Fibroblast of villous mesenchyme (primary cell): ENCODE measurements around the gene CTPS1. TPM values are rescaled to one million over a fixed set of nuclear protein-coding genes. Genes with fewer than 3 reads are reported as not detected.

ENCODE experiments used
- DNase-seq: peaks from one replicate; pipeline ENCODE4 v3.0.0-alpha.2; 2010; ENCODE audit warnings: low read depth
- H3K4me3 ChIP-seq: 2 replicates; pipeline ENCODE4 v1.5.1; 2011; ENCODE audit warnings: low read depth, mild to moderate bottlenecking, low read length
- total RNA-seq: library from RNA; depleted of rRNA; stranded (reverse); fragments of >200 nt; gene quantifications from 2 replicates; pipeline ENCODE4 v1.2.3, GENCODE V29; 2012
- TF ChIP-seq, protein P1 (sequence below): IDR thresholded peaks from 2 replicates; pipeline ENCODE4 v1.5.1; 2012; ENCODE audit warnings: low read depth, mild to moderate bottlenecking, low read length; ENCODE audit not compliant: insufficient read depth

CTPS1 gene
- total RNA-seq, 1 donor: 42.3 TPM

DNA sequence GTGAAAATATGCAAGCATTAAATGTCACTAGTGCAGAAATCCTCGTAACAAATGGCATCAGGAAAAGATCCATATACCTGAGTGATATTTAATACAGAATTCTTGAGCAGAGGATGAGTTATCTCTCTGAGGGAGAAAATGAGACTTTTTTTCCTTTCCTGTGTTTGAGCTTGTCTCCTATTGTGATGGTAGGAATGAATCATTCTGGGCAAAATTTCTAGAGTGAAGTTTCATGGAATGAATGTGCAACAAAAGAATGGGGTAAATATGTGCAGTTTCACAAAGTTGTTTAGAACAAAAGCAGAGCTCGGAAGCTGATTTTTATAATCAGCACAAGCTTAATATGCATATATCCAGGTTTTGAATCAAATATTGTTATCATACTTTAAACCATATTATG, 4.6 kb downstream of the CTPS1 start:
- TF ChIP-seq, protein P1, sequence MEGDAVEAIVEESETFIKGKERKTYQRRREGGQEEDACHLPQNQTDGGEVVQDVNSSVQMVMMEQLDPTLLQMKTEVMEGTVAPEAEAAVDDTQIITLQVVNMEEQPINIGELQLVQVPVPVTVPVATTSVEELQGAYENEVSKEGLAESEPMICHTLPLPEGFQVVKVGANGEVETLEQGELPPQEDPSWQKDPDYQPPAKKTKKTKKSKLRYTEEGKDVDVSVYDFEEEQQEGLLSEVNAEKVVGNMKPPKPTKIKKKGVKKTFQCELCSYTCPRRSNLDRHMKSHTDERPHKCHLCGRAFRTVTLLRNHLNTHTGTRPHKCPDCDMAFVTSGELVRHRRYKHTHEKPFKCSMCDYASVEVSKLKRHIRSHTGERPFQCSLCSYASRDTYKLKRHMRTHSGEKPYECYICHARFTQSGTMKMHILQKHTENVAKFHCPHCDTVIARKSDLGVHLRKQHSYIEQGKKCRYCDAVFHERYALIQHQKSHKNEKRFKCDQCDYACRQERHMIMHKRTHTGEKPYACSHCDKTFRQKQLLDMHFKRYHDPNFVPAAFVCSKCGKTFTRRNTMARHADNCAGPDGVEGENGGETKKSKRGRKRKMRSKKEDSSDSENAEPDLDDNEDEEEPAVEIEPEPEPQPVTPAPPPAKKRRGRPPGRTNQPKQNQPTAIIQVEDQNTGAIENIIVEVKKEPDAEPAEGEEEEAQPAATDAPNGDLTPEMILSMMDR: no peak
- no peak for DNase-seq
- H3K4me3 ChIP-seq: no peak overlapping the region

DNA sequence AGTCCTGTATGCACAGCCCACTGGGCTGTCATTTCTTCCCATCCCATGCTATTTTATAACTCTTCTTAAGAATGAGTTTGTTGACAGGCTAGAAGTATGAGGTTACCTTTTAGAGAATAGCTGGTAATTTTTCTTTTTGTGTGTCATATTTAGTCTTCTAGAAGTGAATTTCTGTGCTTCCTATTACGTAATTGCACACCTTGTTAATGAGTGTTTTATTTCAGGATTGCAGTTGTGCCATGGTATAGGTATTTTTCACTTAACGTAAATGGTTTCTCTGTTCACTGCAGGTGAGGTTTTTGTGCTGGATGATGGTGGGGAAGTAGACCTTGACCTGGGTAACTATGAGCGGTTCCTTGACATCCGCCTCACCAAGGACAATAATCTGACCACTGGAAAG, 5.0 kb downstream of the CTPS1 start:
- TF ChIP-seq, protein P1: no peak
- H3K4me3 ChIP-seq: no peak overlapping the region
- no peak for DNase-seq

DNA sequence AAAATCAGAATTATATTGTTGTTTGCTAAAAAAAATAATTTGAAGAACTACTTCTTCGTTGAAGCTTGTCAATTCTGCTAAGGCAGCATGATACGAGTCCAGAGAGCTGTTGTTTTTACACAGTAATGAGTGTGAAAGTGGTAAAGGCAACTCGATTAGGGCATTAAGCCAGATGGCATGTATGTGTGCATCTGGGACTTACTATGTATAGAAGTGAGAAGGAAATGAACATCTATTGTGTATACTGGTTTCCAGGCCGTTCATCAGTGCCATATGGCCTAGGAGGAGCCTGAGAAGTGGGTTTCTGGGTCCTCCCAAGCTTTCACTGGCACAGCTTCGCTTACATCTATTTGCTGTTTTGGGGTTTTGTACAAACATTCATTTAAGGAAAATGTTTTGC, 5.7 kb downstream of the CTPS1 start:
- no peak overlapping the region for H3K4me3 ChIP-seq
- no peak for DNase-seq
- TF ChIP-seq, protein P1: no peak

DNA sequence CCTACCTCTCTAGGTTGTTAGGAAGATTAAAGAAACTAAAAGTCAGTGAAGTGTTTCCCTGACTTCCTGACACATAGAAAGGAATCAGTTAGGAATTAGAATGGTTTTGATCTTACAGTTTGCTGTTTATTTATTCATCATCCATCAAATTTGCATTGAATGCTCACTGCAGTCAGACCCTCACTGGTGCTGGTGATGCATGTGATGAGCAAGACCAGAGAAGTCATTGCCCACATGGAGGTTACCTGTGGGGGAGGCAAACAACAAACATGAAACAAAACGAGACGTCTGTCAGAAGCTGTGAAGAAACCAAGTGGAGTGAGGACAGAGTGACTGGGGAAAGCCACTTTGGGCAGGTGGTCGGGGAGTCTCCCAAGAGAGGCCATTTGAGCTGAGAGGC, 6.4 kb downstream of the CTPS1 start:
- H3K4me3 ChIP-seq: no peak overlapping the region
- DNase-seq: no peak
- TF ChIP-seq, protein P1: no peak

DNA sequence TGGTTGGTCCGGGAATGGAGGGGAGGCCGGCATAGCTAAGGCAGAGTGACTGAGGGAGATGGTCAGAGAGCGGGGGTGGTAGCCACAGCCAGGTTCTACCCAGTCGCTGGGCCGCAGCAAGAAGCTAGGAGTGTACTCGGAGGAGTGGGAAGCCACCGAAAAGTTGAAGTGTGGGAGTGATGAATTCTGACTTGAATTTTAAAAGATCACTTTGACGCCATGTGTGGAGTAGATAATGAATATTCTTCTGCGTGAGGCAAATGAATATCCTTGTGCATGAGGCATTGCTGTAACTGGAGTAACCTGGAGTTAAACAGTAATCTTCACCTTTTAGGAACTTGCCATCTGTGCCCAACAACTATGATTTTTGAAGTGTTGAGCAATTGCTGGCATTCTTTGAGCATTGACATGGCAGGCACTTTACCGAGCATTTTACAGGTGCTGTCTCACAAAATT, 6.9 kb downstream of the CTPS1 start:
- TF ChIP-seq, protein P1: no peak
- H3K4me3 ChIP-seq: no peak overlapping the region
- DNase-seq: no peak

DNA sequence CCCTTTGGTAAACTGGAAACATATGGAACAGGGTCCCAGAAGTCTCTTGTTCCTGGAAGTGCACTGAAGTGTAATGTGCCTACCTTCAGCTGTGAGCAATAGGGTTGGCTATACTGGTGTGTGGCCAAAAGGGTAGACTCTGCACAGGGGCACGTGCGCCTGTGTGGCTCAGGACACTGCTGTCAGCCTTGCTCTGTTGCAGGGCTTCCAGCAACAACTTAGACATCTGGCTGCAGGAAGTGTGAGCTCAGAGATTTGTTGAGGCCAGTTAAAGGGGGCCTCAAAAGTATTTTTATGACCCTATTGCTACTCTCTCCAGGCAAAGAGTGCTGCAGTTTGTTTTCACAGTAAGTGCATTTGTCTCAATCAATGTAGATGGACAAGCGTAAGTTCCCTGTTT, 7.5 kb downstream of the CTPS1 start:
- no peak overlapping the region for H3K4me3 ChIP-seq
- DNase-seq: peak; percentile 64
- TF ChIP-seq, protein P1: no peak

DNA sequence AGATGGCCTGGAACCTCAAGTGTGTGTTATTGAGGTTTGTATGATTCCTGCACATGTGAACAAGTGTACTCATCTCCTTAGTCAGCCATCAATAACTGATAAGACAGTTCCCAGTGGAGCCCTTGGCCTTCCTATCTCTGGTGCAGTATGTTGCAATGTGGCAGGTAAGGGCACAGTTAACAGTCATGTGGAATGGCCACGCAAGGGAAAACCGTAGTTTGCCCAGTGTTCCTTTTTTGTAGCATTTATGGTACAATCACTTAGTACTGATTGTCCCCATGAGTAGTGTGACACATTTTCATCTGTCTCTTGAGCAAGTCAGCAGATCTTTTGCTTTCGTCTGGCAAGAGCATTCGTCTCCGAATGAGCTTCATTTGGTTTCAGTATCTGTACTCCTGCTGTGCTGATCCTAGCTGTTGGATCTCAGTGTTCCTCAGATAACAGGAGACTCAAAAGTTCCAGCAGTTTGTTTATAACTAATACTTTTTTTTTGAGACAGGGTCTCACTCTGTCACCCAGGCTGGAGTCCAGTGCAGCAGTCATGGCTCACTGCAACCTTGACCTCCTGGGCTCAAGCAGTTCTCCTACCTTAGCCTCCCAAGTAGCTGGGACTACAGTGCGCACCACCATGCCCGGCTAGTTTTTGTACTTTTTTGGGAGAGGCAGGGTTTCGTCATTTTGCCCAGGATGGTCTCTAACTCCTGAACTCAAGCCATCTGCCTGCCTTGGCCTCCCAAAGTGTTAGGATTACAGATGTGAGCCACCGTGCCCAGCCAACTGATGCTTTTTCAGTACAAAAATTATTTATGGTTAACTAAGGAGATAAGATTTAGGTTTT, 8.2 kb downstream of the CTPS1 start:
- no peak overlapping the region for H3K4me3 ChIP-seq
- TF ChIP-seq, protein P1: no peak
- DNase-seq: no peak
